ENCODE results near the gene PTPN4. TPM values are rescaled to one million over a fixed set of nuclear protein-coding genes. Genes with fewer than 3 reads are reported as not detected.

The PTPN4 gene
- total and polyA plus RNA-seq, 7 donors, result 2.1 to 35.4 (median 17.3) TPM

DNA sequence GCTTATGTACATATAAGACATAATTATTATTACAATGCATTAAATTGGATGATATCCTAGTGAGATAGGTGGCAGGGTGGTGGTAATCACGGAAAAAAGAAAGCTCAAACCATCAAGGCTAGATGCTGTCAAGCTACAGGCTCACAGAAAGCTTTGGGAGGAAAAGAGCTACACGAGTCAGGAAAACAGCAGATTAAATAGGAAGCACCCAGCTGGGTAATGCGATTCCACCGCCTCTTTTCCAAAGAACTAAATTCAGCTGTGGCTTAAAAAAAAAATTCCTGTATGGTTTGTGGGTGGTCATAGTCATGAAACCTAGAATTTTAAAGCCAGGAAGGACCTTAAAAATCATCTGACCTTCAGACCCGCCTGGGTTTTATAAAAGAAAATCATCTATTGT lies 23.7 kb upstream of the PTPN4 start:
- 42 to 49% (median 49%) methylated on average over 5 of the region's 5 CpGs for whole genome bisulfite sequencing, 3 donors
- no peaks in the 10 kb centered on the region for H3K36me3 ChIP-seq (ENCODE audit: insufficient read depth in 1 of 2, low read depth in 1 of 2)
- DNase-seq (no peak), ATAC-seq (no peak)
- no peaks in the 10 kb centered on the region for H3K9me3 ChIP-seq
- H3K27me3 ChIP-seq (ENCODE audit: insufficient read depth in 3 of 3, low read length in 2 of 3), result no peaks in the 10 kb centered on the region
- no peak overlapping the region for H3K27ac ChIP-seq
- intact Hi-C loops (cut with DNase I), result no loop called here
- TF ChIP-seq, protein P1, sequence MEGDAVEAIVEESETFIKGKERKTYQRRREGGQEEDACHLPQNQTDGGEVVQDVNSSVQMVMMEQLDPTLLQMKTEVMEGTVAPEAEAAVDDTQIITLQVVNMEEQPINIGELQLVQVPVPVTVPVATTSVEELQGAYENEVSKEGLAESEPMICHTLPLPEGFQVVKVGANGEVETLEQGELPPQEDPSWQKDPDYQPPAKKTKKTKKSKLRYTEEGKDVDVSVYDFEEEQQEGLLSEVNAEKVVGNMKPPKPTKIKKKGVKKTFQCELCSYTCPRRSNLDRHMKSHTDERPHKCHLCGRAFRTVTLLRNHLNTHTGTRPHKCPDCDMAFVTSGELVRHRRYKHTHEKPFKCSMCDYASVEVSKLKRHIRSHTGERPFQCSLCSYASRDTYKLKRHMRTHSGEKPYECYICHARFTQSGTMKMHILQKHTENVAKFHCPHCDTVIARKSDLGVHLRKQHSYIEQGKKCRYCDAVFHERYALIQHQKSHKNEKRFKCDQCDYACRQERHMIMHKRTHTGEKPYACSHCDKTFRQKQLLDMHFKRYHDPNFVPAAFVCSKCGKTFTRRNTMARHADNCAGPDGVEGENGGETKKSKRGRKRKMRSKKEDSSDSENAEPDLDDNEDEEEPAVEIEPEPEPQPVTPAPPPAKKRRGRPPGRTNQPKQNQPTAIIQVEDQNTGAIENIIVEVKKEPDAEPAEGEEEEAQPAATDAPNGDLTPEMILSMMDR (IDR thresholded peaks at IDR 0.05), result no peak
- no peak overlapping the region for H3K4me3 ChIP-seq
- peaks cover 33% of the 10 kb centered on the region for H3K4me1 ChIP-seq

DNA sequence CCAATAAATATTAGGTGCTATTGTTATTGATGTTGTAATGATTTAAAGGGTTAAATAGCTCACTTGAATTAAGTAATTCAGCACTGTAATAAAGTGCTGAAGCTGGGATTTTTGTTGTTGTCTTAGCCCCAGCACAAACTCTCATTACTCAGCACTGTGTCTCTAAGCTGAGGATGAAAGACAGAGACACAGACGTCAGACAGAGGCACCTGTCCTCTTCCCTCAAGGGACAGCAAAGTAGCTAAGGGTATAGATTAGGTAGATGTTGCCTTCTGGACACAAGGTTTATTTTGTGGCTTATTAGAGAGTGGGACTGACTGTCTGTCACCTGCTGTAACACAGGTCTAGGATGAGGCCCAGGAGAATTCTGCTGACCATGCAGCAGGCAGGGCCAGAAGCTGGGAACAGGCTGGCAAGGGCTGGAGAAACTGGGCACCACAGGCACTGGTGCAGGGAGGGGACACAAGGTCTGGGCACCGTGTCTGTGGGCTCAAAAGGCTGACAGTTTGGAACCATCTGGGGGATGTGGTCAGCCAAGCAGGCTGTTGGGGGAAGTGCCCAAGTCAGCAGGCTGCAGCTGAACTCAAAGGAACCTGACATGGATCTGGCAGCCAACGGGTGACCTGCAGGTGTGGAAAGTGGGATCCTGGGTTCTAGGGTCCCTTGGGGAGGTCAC lies 20.0 kb upstream of the PTPN4 start:
- H3K4me3 ChIP-seq, result no peak overlapping the region
- 8 to 39% (median 19%) methylated on average over 3 of the region's 3 CpGs for WGBS, 3 donors
- no peaks in the 10 kb centered on the region for H3K36me3 ChIP-seq (ENCODE audit: insufficient read depth in 1 of 2, low read depth in 1 of 2)
- peak overlapping the region; percentile 76 for H3K27ac ChIP-seq
- no peaks in the 10 kb centered on the region for H3K27me3 ChIP-seq (ENCODE audit: insufficient read depth in 3 of 3, low read length in 2 of 3)
- intact Hi-C loops (cut with DNase I), result no loop called here
- ATAC-seq (peak; percentile 79 to 89 (median 82)), DNase-seq (no peak)
- TF ChIP-seq, protein P1 (IDR thresholded peaks at IDR 0.05), result no peak
- H3K4me1 ChIP-seq, result peaks cover 27% of the 10 kb centered on the region
- H3K9me3 ChIP-seq, result no peaks in the 10 kb centered on the region

DNA sequence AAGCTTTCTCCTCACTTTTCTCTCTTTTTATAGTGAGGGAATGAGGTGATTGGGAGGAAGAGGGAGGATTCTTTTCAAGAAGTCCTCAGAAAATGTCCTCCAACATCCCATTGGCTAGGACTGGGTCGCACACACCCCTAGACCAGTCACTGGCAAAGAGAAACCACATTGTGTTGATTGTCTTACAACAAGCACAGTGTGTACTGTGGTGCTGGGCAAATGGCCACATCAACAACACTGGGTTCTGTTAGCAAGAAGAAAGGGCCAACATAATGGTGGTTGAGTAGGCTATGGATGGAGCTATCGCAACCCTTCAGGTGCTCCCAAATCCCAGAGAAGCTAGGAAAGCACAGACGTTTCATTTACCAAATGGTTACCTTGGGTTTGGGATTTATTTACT lies 18.7 kb upstream of the PTPN4 start:
- no peak overlapping the region for H3K27ac ChIP-seq
- H3K4me3 ChIP-seq, result no peak overlapping the region
- no peaks in the 10 kb centered on the region for H3K27me3 ChIP-seq (ENCODE audit: insufficient read depth in 3 of 3, low read length in 2 of 3)
- H3K9me3 ChIP-seq, result no peaks in the 10 kb centered on the region
- H3K4me1 ChIP-seq, result peaks cover 15% of the 10 kb centered on the region
- intact Hi-C loops (cut with DNase I), result no loop called here
- 85 to 95% (median 94%) methylated on average over 3 of the region's 3 CpGs for WGBS, 3 donors
- TF ChIP-seq, protein P1 (IDR thresholded peaks at IDR 0.05), result no peak
- ATAC-seq (no peak), DNase-seq (no peak)
- H3K36me3 ChIP-seq (ENCODE audit: insufficient read depth in 1 of 2, low read depth in 1 of 2), result no peaks in the 10 kb centered on the region

DNA sequence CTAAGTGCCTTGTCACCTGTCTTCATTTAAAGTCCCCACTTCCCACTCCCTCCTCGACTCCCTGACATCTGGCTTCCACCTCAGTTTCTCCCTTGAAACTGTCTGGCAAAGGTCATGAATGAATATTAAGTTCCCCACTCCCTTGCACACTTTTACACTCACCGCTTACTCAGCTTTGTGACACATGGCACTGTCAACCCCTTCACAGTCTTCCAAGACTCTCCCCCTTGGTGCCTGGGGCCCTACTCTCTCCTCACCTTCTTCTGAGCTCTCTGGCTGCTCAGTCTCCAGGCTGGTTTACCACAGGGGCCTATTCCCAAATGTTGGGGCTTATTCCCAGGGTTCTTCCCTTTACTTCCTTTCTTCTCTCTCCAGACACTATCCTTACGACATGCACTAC lies 17.9 kb upstream of the PTPN4 start:
- Histone ChIP-seq H3K4me3 (no peak overlapping the region), H3K36me3 (ENCODE audit: insufficient read depth in 1 of 2, low read depth in 1 of 2) (no peaks in the 10 kb centered on the region), H3K27ac (no peak overlapping the region), H3K9me3 (no peaks in the 10 kb centered on the region), H3K27me3 (ENCODE audit: insufficient read depth in 3 of 3, low read length in 2 of 3) (no peaks in the 10 kb centered on the region), H3K4me1 (peaks cover 15% of the 10 kb centered on the region)
- intact Hi-C loops (cut with DNase I), result no loop called here
- TF ChIP-seq, protein P1 (IDR thresholded peaks at IDR 0.05), result no peak
- ATAC-seq (no peak), DNase-seq (no peak)
- 71 to 90% (median 75%) methylated on average over 3 of the region's 3 CpGs for WGBS, 3 donors
